IMR-90 (cell line): ENCODE data around the gene PRR23E. TPM values are rescaled to one million over a fixed set of nuclear protein-coding genes. Genes with fewer than 3 reads are reported as not detected.

ENCODE experiments used
- ATAC-seq: fragments of 200-7000 bp; cut with Tn5 transposase; 2 replicates; pipeline ENCODE4 v1.9.1; 2020; ENCODE audit warnings: low read depth, mild to moderate bottlenecking, moderate library complexity
- BruUV-seq: library from RNA; stranded (reverse); fragments of 400-500 nt; replicated peaks from 2 replicates; lab custom pipeline; 2021; lab: Mats Ljungman, UMichigan
- CTCF ChIA-PET: fragments of 300-600 bp; formaldehyde crosslinking; extraction: SDS; loops from one replicate; lab custom pipeline; 2021; ENCODE audit warnings: antibody characterized with exemption; lab: Yijun Ruan, JAX
- POLR2A ChIA-PET: fragments of 300-600 bp; sonication (Branson Sonifier 250); formaldehyde crosslinking; loops from one replicate; lab custom pipeline; 2022; ENCODE audit warnings: antibody characterized with exemption; ENCODE audit not compliant: unreplicated experiment; lab: Charles Lee
- DNase-seq: peaks from one replicate; pipeline ENCODE4 v3.0.0; 2013
- H2AFZ ChIP-seq: replicated peaks from 2 replicates; pipeline ENCODE3; 2013; ENCODE audit warnings: low read length, mild to moderate bottlenecking; ENCODE audit not compliant: poor library complexity
- H2AK5ac ChIP-seq: 2 replicates; pipeline ENCODE4 v1.6.1; 2013; ENCODE audit warnings: low read depth, low read length, inconsistent platforms
- H2AK9ac ChIP-seq: replicated peaks from 2 replicates; pipeline ENCODE3; 2013; ENCODE audit warnings: mild to moderate bottlenecking, low read depth, low read length, moderate library complexity; ENCODE audit not compliant: poor library complexity
- H2BK120ac ChIP-seq: 2 replicates; pipeline ENCODE4 v1.6.1; 2013; ENCODE audit warnings: low read depth, low read length, inconsistent platforms
- H2BK15ac ChIP-seq: 3 replicates; pipeline ENCODE4 v1.6.1; 2013; ENCODE audit warnings: low read depth, low read length, inconsistent platforms
- H2BK20ac ChIP-seq: 2 replicates; pipeline ENCODE4 v1.6.1; 2013; ENCODE audit warnings: low read depth, mild to moderate bottlenecking, inconsistent platforms, low read length, moderate library complexity
- H2BK5ac ChIP-seq: 2 replicates; pipeline ENCODE4 v1.6.1; 2013; ENCODE audit warnings: mild to moderate bottlenecking, low read depth, low read length, inconsistent platforms; ENCODE audit not compliant: poor library complexity, severe bottlenecking
- H3K14ac ChIP-seq: replicated peaks from 2 replicates; pipeline ENCODE4 v1.6.1; 2013; ENCODE audit warnings: low read depth, low read length, inconsistent platforms
- H3K18ac ChIP-seq: 2 replicates; pipeline ENCODE4 v1.6.1; 2013; ENCODE audit warnings: low read depth, low read length, control low read depth
- H3K23ac ChIP-seq: 2 replicates; pipeline ENCODE4 v1.6.1; 2013; ENCODE audit warnings: low read depth, low read length, inconsistent platforms
- H3K27ac ChIP-seq: 2 replicates; pipeline ENCODE4 v1.5.1; 2013; ENCODE audit warnings: mild to moderate bottlenecking, control low read depth, low read length; ENCODE audit not compliant: insufficient read depth
- H3K27me3 ChIP-seq: 2 replicates; pipeline ENCODE4 v1.6.1; 2013; ENCODE audit warnings: low read length; ENCODE audit not compliant: control insufficient read depth, insufficient read depth
- H3K36me3 ChIP-seq: 2 replicates; pipeline ENCODE4 v1.6.1; 2013; ENCODE audit warnings: low read length, mixed read lengths; ENCODE audit not compliant: control insufficient read depth, insufficient read depth
- H3K4ac ChIP-seq: 2 replicates; pipeline ENCODE4 v1.6.1; 2013; ENCODE audit warnings: low read depth, low read length, inconsistent platforms
- H3K4me1 ChIP-seq: 2 replicates; pipeline ENCODE4 v1.6.1; 2013; ENCODE audit warnings: low read length, mixed read lengths; ENCODE audit not compliant: control insufficient read depth, insufficient read depth
- H3K4me2 ChIP-seq: 2 replicates; pipeline ENCODE4 v1.6.1; 2013; ENCODE audit warnings: low read depth, mild to moderate bottlenecking, control low read depth, low read length, moderate library complexity
- H3K4me3 ChIP-seq: 2 replicates; pipeline ENCODE4 v1.5.1; 2013; ENCODE audit warnings: low read depth, mild to moderate bottlenecking, control low read depth, low read length, moderate library complexity; ENCODE audit not compliant: insufficient read depth
- H3K56ac ChIP-seq: 2 replicates; pipeline ENCODE4 v1.6.1; 2013; ENCODE audit warnings: low read length, inconsistent platforms; ENCODE audit not compliant: insufficient read depth; ENCODE audit errors: extremely low read depth
- H3K79me1 ChIP-seq, 2 experiments: 2 replicates each; pipeline ENCODE4 v1.6.1; 2013; ENCODE audit warnings: low read length in 2 of 2, inconsistent platforms in 1 of 2, low read depth in 1 of 2
- H3K9ac ChIP-seq: 2 replicates; pipeline ENCODE4 v1.6.1; 2013; ENCODE audit warnings: low read depth, low read length, control low read depth
- H3K9me1 ChIP-seq: 2 replicates; pipeline ENCODE4 v1.6.1; 2013; ENCODE audit warnings: low read length, inconsistent platforms; ENCODE audit not compliant: insufficient read depth
- H3K9me3 ChIP-seq: 2 replicates; pipeline ENCODE4 v1.6.1; 2013; ENCODE audit warnings: low read length; ENCODE audit not compliant: control insufficient read depth, insufficient read depth
- H4K20me1 ChIP-seq: 2 replicates; pipeline ENCODE4 v1.6.1; 2013; ENCODE audit warnings: low read length, inconsistent platforms; ENCODE audit not compliant: insufficient read depth
- H4K5ac ChIP-seq: 2 replicates; pipeline ENCODE4 v1.6.1; 2013; ENCODE audit warnings: mild to moderate bottlenecking, low read depth, low read length, control low read depth
- H4K8ac ChIP-seq, 2 experiments: 2 replicates each; pipeline ENCODE4 v1.6.1; 2013; ENCODE audit warnings: low read depth in 2 of 2, low read length in 2 of 2, control low read depth in 1 of 2, inconsistent platforms in 1 of 2
- H4K91ac ChIP-seq: 2 replicates; pipeline ENCODE4 v1.6.1; 2013; ENCODE audit warnings: low read depth, low read length, inconsistent platforms; ENCODE audit not compliant: insufficient read depth
- CHD1 ChIP-seq: IDR thresholded peaks from 2 replicates; pipeline ENCODE4 v1.6.1; 2012; ENCODE audit warnings: low read depth, low read length, improper control_type of control experiment
- POLR2A ChIP-seq: IDR thresholded peaks from 2 replicates; pipeline ENCODE4 v1.6.1; 2012; ENCODE audit warnings: mild to moderate bottlenecking, low read depth, low read length
- WGBS, 2 experiments: methylation state at CpG; one replicate each; pipeline versions ENCODE4 v1.1.5 to v1.1.7; 2013; ENCODE audit warnings: missing lambda C conversion rate in 2 of 2; ENCODE audit not compliant: insufficient read length in 1 of 2; ENCODE audit errors: extremely low coverage in 2 of 2; 5-methylcytosine and 5-hydroxymethylcytosine counted together
- dilution Hi-C: fragments of 300-500 bp; cut with HindIII; formaldehyde crosslinking; loops from one replicate; pipeline ENCODE4 v1.14.3; 2018; ENCODE audit warnings: low sequenced_read_pairs; ENCODE audit not compliant: unreplicated experiment
- in situ Hi-C: fragments of 300-500 bp; cut with MboI; formaldehyde crosslinking; loops from 3 replicates; pipeline ENCODE4 v1.14.3; 2019; ENCODE audit warnings: low sequenced_read_pairs, inconsistent platforms, mixed read lengths
- intact Hi-C: fragments of 100-400 bp; cut with micrococcal nuclease; formaldehyde crosslinking; loops from 2 replicates; pipeline ENCODE4 v1.10.0; 2022
- polyA plus RNA-seq, 3 experiments: library from polyadenylated mRNA; depleted of rRNA; stranded (reverse); fragments of >200 nt; gene quantifications; 2 replicates each; pipeline ENCODE4 v1.2.3, GENCODE V29; 2012; ENCODE audit warnings: low replicate concordance in 1 of 3
- total RNA-seq: library from RNA; depleted of rRNA; stranded (reverse); fragments of >200 nt; gene quantifications from 2 replicates; pipeline ENCODE4 v1.2.3, GENCODE V29; 2012

Gene PRR23E
- total and polyA plus RNA-seq, 2 of the 4 experiments (the other 2 are of a cell fraction): not detected

DNA sequence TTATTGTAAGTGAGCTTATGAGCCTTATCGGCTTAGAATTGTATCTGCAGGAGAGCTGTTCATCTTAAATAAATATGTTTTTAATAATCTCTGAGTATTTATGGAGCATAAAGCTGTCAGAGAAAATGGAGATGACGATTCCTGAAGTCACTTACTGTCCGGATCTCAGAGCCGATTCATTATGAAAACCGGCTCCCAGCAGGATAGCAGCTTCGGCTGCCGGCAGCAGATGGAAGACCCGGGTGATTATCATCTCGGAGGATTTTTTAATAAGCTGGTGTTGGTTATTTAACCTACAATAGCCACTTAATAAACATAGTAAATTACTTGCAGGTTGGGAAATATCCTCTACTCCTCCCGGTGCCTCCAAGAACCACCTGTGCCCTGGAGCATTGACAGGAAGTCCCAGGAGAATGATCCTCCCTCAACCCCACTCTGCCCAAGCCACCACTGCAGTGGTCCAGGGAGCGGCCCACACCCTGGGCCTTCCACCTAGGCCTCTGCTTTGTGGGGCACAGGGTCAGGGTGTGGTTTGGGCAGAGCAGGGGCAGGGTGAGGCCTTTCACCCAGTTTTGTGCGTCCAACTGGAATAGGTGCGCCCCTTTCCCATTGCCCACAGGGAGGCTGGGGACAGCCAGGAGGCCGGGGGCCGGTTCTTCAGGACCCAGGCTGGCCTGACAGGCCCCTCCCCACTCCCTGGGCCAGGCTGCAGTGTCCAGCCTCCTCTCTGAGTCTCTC is 42.2 kb upstream of the PRR23E start:
- no peak overlapping the region for H4K5ac ChIP-seq
- H2BK15ac ChIP-seq: no peak overlapping the region
- peaks cover 2% of the 10 kb centered on the region; the same call in 1 of the 2 replicates for H3K27me3 ChIP-seq
- WGBS, 2 experiments: no CpG with 5 or more reads among the region's 15 CpGs
- H3K27ac ChIP-seq: no peak overlapping the region
- no peaks in the 10 kb centered on the region for H3K9me3 ChIP-seq
- ChIA-PET POLR2A (no interaction called here), CTCF (no interaction called here)
- dilution Hi-C loops: no loop called here
- no peaks in the 10 kb centered on the region for H3K36me3 ChIP-seq
- H3K14ac ChIP-seq: no peak overlapping the region
- H2BK5ac ChIP-seq: no peak overlapping the region
- H3K9me1 ChIP-seq: no peaks in the 10 kb centered on the region
- ATAC-seq (no peak), DNase-seq (no peak)
- no peaks in the 10 kb centered on the region for H4K20me1 ChIP-seq
- TF ChIP-seq POLR2A (no peak), CHD1 (no peak)
- no TSS peak for BruUV-seq
- no peak overlapping the region for H3K4me3 ChIP-seq
- H2AFZ ChIP-seq: no peak overlapping the region
- H3K18ac ChIP-seq: no peak overlapping the region
- no peak overlapping the region for H2AK9ac ChIP-seq
- no peak overlapping the region for H3K4me2 ChIP-seq
- H2BK120ac ChIP-seq: no peak overlapping the region
- H3K23ac ChIP-seq: no peak overlapping the region
- H4K8ac ChIP-seq: no peak overlapping the region
- no peak overlapping the region for H2AK5ac ChIP-seq
- intact Hi-C loops: no loop called here
- H2BK20ac ChIP-seq: no peak overlapping the region
- in situ Hi-C loops: no loop called here
- H3K9ac ChIP-seq: no peak overlapping the region
- no peak overlapping the region for H3K4ac ChIP-seq
- no peaks in the 10 kb centered on the region for H3K79me1 ChIP-seq
- H3K4me1 ChIP-seq: no peaks in the 10 kb centered on the region
- no peak overlapping the region for H3K56ac ChIP-seq
- no peak overlapping the region for H4K91ac ChIP-seq
